ENCODE results near the gene PTPN9.

- no peak for TF ChIP-seq NBN (IDR thresholded peaks at IDR 0.05)
- TF ChIP-seq BACH1 (IDR thresholded peaks at IDR 0.05; ENCODE audit: borderline replicate concordance) = no peak
- TF ChIP-seq, protein P1, sequence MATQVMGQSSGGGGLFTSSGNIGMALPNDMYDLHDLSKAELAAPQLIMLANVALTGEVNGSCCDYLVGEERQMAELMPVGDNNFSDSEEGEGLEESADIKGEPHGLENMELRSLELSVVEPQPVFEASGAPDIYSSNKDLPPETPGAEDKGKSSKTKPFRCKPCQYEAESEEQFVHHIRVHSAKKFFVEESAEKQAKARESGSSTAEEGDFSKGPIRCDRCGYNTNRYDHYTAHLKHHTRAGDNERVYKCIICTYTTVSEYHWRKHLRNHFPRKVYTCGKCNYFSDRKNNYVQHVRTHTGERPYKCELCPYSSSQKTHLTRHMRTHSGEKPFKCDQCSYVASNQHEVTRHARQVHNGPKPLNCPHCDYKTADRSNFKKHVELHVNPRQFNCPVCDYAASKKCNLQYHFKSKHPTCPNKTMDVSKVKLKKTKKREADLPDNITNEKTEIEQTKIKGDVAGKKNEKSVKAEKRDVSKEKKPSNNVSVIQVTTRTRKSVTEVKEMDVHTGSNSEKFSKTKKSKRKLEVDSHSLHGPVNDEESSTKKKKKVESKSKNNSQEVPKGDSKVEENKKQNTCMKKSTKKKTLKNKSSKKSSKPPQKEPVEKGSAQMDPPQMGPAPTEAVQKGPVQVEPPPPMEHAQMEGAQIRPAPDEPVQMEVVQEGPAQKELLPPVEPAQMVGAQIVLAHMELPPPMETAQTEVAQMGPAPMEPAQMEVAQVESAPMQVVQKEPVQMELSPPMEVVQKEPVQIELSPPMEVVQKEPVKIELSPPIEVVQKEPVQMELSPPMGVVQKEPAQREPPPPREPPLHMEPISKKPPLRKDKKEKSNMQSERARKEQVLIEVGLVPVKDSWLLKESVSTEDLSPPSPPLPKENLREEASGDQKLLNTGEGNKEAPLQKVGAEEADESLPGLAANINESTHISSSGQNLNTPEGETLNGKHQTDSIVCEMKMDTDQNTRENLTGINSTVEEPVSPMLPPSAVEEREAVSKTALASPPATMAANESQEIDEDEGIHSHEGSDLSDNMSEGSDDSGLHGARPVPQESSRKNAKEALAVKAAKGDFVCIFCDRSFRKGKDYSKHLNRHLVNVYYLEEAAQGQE (IDR thresholded peaks at IDR 0.05; ENCODE audit: low read depth, low read length) = no peak
Observed at GRCh38 chr15:75431270-75431669, 147.8 kb downstream of the PTPN9 start.
